H9 (cell line): ENCODE measurements around the gene DTNB. TPM values are rescaled to one million over a fixed set of nuclear protein-coding genes. Genes with fewer than 3 reads are reported as not detected.

Experiments
- DNase-seq: peaks from one replicate; pipeline ENCODE4 v3.0.0-alpha.2; 2017
- H2AFZ ChIP-seq: one replicate; pipeline ENCODE4 v1.6.1; 2013; ENCODE audit warnings: mild to moderate bottlenecking, low read length, control low read depth, moderate library complexity
- H2AK5ac ChIP-seq: 2 replicates; pipeline ENCODE4 v1.6.1; 2013; ENCODE audit warnings: low read length, control low read depth, mixed read lengths; ENCODE audit not compliant: insufficient read length
- H2BK120ac ChIP-seq: one replicate; pipeline ENCODE4 v1.6.1; 2013; ENCODE audit warnings: low read depth, mild to moderate bottlenecking, low read length, control low read depth, inconsistent platforms; ENCODE audit not compliant: poor library complexity, severe bottlenecking
- H2BK12ac ChIP-seq: 2 replicates; pipeline ENCODE4 v1.6.1; 2013; ENCODE audit warnings: low read length, control low read depth, mixed read lengths, low read depth; ENCODE audit not compliant: insufficient read length
- H2BK15ac ChIP-seq: 2 replicates; pipeline ENCODE4 v1.6.1; 2013; ENCODE audit warnings: low read depth, low read length, control low read depth
- H2BK20ac ChIP-seq: one replicate; pipeline ENCODE4 v1.6.1; 2013; ENCODE audit warnings: low read depth, mild to moderate bottlenecking, low read length, control low read depth, inconsistent platforms; ENCODE audit not compliant: poor library complexity, severe bottlenecking
- H2BK5ac ChIP-seq: 2 replicates; pipeline ENCODE4 v1.6.1; 2013; ENCODE audit warnings: low read length, control low read depth, mixed read lengths; ENCODE audit not compliant: insufficient read length
- H3K14ac ChIP-seq: 2 replicates; pipeline ENCODE4 v1.6.1; 2013; ENCODE audit warnings: low read length, control low read depth; ENCODE audit not compliant: insufficient read depth
- H3K18ac ChIP-seq: 2 replicates; pipeline ENCODE4 v1.6.1; 2013; ENCODE audit warnings: low read depth, mild to moderate bottlenecking, mixed read lengths, low read length, control low read depth; ENCODE audit not compliant: insufficient read length
- H3K23ac ChIP-seq: 2 replicates; pipeline ENCODE4 v1.6.1; 2013; ENCODE audit warnings: low read length, control low read depth, mixed read lengths, low read depth; ENCODE audit not compliant: insufficient read length
- H3K23me2 ChIP-seq: 2 replicates; pipeline ENCODE4 v1.6.1; 2013; ENCODE audit warnings: low read depth, mild to moderate bottlenecking, mixed read lengths, low read length, control low read depth; ENCODE audit not compliant: insufficient read length, poor library complexity, severe bottlenecking
- H3K27ac ChIP-seq: 2 replicates; pipeline ENCODE4 v1.5.1; 2013; ENCODE audit warnings: low read length, control low read depth, mixed read lengths, low read depth; ENCODE audit not compliant: insufficient read length
- H3K27me3 ChIP-seq: 2 replicates; pipeline ENCODE4 v1.6.1; 2013; ENCODE audit warnings: low read length, control low read depth, inconsistent platforms; ENCODE audit not compliant: insufficient read depth
- H3K4ac ChIP-seq: 2 replicates; pipeline ENCODE4 v1.6.1; 2013; ENCODE audit warnings: low read depth, mild to moderate bottlenecking, control low read depth, inconsistent platforms, low read length, moderate library complexity
- H3K4me1 ChIP-seq: 2 replicates; pipeline ENCODE4 v1.6.1; 2013; ENCODE audit warnings: low read length, control low read depth, inconsistent platforms; ENCODE audit not compliant: insufficient read depth
- H3K4me2 ChIP-seq: 2 replicates; pipeline ENCODE4 v1.6.1; 2013; ENCODE audit warnings: low read length, control low read depth, mixed read lengths; ENCODE audit not compliant: insufficient read length, insufficient read depth
- H3K56ac ChIP-seq: 2 replicates; pipeline ENCODE4 v1.6.1; 2013; ENCODE audit warnings: low read depth, mild to moderate bottlenecking, mixed read lengths, low read length, control low read depth; ENCODE audit not compliant: insufficient read length
- H3K79me1 ChIP-seq: 2 replicates; pipeline ENCODE4 v1.6.1; 2013; ENCODE audit warnings: low read depth, mild to moderate bottlenecking, moderate library complexity, low read length, control low read depth, inconsistent platforms; ENCODE audit not compliant: insufficient read depth, poor library complexity, severe bottlenecking
- H3K79me2 ChIP-seq: 2 replicates; pipeline ENCODE4 v1.6.1; 2013; ENCODE audit warnings: low read length, control low read depth, inconsistent platforms; ENCODE audit not compliant: insufficient read depth
- H3K9ac ChIP-seq: 2 replicates; pipeline ENCODE4 v1.6.1; 2013; ENCODE audit warnings: low read length, control low read depth, mixed read lengths; ENCODE audit not compliant: insufficient read length; ENCODE audit errors: extremely low read depth
- H3K9me3 ChIP-seq: one replicate; pipeline ENCODE4 v1.6.1; 2013; ENCODE audit warnings: low read depth, low read length, inconsistent platforms; ENCODE audit not compliant: control insufficient read depth
- H3T11ph ChIP-seq: one replicate; pipeline ENCODE4 v1.6.1; 2013; ENCODE audit warnings: mild to moderate bottlenecking, low read length, control low read depth, inconsistent platforms
- H4K20me1 ChIP-seq: one replicate; pipeline ENCODE4 v1.6.1; 2013; ENCODE audit not compliant: control insufficient read depth, insufficient read length, insufficient read depth
- H4K5ac ChIP-seq: 2 replicates; pipeline ENCODE4 v1.6.1; 2013; ENCODE audit warnings: low read depth, mild to moderate bottlenecking, mixed read lengths, low read length, control low read depth; ENCODE audit not compliant: insufficient read length
- H4K8ac ChIP-seq: replicated peaks from 2 replicates; pipeline ENCODE4 v1.6.1; 2013; ENCODE audit warnings: low read length, control low read depth, mixed read lengths, low read depth; ENCODE audit not compliant: insufficient read length
- H4K91ac ChIP-seq: 2 replicates; pipeline ENCODE4 v1.6.1; 2013; ENCODE audit warnings: low read depth, mild to moderate bottlenecking, moderate library complexity, mixed read lengths, low read length, control low read depth; ENCODE audit not compliant: insufficient read length
- H3K27ac Mint-ChIP-seq, 3 experiments: 2 replicates in 2 of 3; 3 replicates in 1 of 3; pipeline ENCODE4 v1.8.0; 2020 to 2021; ENCODE audit warnings: mixed read lengths in 3 of 3, mild to moderate bottlenecking in 1 of 3, moderate library complexity in 1 of 3
- H3K27me3 Mint-ChIP-seq: 2 replicates; pipeline ENCODE4 v1.8.0; 2021; ENCODE audit warnings: low read depth, mild to moderate bottlenecking, moderate library complexity, mixed read lengths
- H3K36me3 Mint-ChIP-seq, 3 experiments: 2 replicates in 2 of 3; 3 replicates in 1 of 3; pipeline ENCODE4 v1.8.0; 2020 to 2021; ENCODE audit warnings: low read depth in 3 of 3, mixed read lengths in 3 of 3; ENCODE audit not compliant: insufficient read depth in 1 of 3
- H3K4me1 Mint-ChIP-seq, 2 experiments: 2 replicates each; pipeline ENCODE4 v1.8.0; 2020; ENCODE audit warnings: mixed read lengths in 2 of 2
- H3K4me3 Mint-ChIP-seq, 2 experiments: 2 replicates in 1 of 2; 3 replicates in 1 of 2; pipeline ENCODE4 v1.8.0; 2020 to 2021; ENCODE audit warnings: mild to moderate bottlenecking in 2 of 2, mixed read lengths in 2 of 2, moderate library complexity in 1 of 2
- H3K9me3 Mint-ChIP-seq, 2 experiments: 2 replicates in 1 of 2; 3 replicates in 1 of 2; pipeline ENCODE4 v1.8.0; 2020; ENCODE audit warnings: mild to moderate bottlenecking in 2 of 2, mixed read lengths in 2 of 2, moderate library complexity in 1 of 2
- WGBS: extraction: QIAGEN DNeasy Blood & Tissue Kit; methylation state at CpG from one replicate; pipeline ENCODE4 v1.1.7; 2013; ENCODE audit warnings: missing lambda C conversion rate, low lambda C conversion rate, mixed read lengths; ENCODE audit not compliant: insufficient read length; ENCODE audit errors: extremely low coverage; 5-methylcytosine and 5-hydroxymethylcytosine counted together
- total RNA-seq: library from RNA; stranded (reverse); gene quantifications from 2 replicates; pipeline ENCODE4 v1.2.1, GENCODE V29; 2021
- TF ChIP-seq, protein P1 (sequence below): fragments of 200-600 bp; sonication (generic); conservative IDR thresholded peaks from 3 replicates; pipeline ENCODE4 v1.8.0; 2021; ENCODE audit warnings: antibody characterized with exemption, mild to moderate bottlenecking

Gene DTNB
- total RNA-seq, 1 experiment from 2014 or later = 26.7 TPM

- Mint-ChIP-seq H3K27me3 (peaks cover 61% of the 10 kb centered on the region), H3K27ac (no peak overlapping the region; a peak in 1 of 7 replicates), H3K9me3 (peaks cover 1 to 6% of the 10 kb centered on the region in 2 experiments; a peak in 4 of 5 replicates), H3K36me3 (peaks cover 3 to 10% (median 5%) of the 10 kb centered on the region in 3 experiments; a peak in 4 of 7 replicates), H3K4me3 (no peak overlapping the region), H3K4me1 (peaks cover 12 to 14% of the 10 kb centered on the region in 2 experiments)
- TF ChIP-seq, protein P1, sequence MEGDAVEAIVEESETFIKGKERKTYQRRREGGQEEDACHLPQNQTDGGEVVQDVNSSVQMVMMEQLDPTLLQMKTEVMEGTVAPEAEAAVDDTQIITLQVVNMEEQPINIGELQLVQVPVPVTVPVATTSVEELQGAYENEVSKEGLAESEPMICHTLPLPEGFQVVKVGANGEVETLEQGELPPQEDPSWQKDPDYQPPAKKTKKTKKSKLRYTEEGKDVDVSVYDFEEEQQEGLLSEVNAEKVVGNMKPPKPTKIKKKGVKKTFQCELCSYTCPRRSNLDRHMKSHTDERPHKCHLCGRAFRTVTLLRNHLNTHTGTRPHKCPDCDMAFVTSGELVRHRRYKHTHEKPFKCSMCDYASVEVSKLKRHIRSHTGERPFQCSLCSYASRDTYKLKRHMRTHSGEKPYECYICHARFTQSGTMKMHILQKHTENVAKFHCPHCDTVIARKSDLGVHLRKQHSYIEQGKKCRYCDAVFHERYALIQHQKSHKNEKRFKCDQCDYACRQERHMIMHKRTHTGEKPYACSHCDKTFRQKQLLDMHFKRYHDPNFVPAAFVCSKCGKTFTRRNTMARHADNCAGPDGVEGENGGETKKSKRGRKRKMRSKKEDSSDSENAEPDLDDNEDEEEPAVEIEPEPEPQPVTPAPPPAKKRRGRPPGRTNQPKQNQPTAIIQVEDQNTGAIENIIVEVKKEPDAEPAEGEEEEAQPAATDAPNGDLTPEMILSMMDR = no peak
- no peak overlapping the region for H3K4ac ChIP-seq
- no peaks in the 10 kb centered on the region for H3K79me1 ChIP-seq
- H2BK20ac ChIP-seq = no peak overlapping the region
- H3T11ph ChIP-seq = no peak overlapping the region
- H2AK5ac ChIP-seq = no peak overlapping the region
- H4K91ac ChIP-seq = no peak overlapping the region
- H2BK120ac ChIP-seq = no peak overlapping the region
- H2AFZ ChIP-seq = no peak overlapping the region
- H3K27me3 ChIP-seq = no peaks in the 10 kb centered on the region
- no peak overlapping the region for H3K14ac ChIP-seq
- no peak overlapping the region for H3K56ac ChIP-seq
- WGBS = no CpG with 5 or more reads among the region's 6 CpGs
- no peak overlapping the region for H4K5ac ChIP-seq
- no peaks in the 10 kb centered on the region; the same call in 1 of the 2 replicates for H3K4me1 ChIP-seq
- no peak overlapping the region for H2BK5ac ChIP-seq
- no peak overlapping the region for H3K9ac ChIP-seq
- no peaks in the 10 kb centered on the region for H3K23me2 ChIP-seq
- no peak overlapping the region for H3K27ac ChIP-seq
- H2BK15ac ChIP-seq = no peak overlapping the region
- no peaks in the 10 kb centered on the region for H4K20me1 ChIP-seq
- H3K23ac ChIP-seq = no peak overlapping the region
- H3K18ac ChIP-seq = no peak overlapping the region
- no peak overlapping the region for H4K8ac ChIP-seq
- no peaks in the 10 kb centered on the region for H3K9me3 ChIP-seq
- no peak for DNase-seq
- no peak overlapping the region for H2BK12ac ChIP-seq
- H3K4me2 ChIP-seq = no peak overlapping the region
- H3K79me2 ChIP-seq = no peaks in the 10 kb centered on the region
These were observed 319.3 kb downstream of the DTNB start for GRCh38 chr2:25354116-25354515.
